ENCODE measurements around the gene GABBR2.
"Not testable (repeated sequence)": the region's sequence is repeated elsewhere in the genome, so short reads cannot be mapped to it uniquely, and the experiment has no call there.

GABBR2 gene

GRCh38 chr9:98272083-98272482, 436.7 kb downstream of the GABBR2 start:
- no peak for DNase-seq

GRCh38 chr9:98271479-98271878, 437.3 kb downstream of the GABBR2 start:
- DNase-seq, result no peak

- not testable (repeated sequence) for DNase-seq
Observed at GRCh38 chr9:98270284-98270683, 438.5 kb downstream of the GABBR2 start.

GRCh38 chr9:98269652-98270051, 439.1 kb downstream of the GABBR2 start:
- not testable (repeated sequence) for DNase-seq

- DNase-seq, result not testable (repeated sequence)
Observed at GRCh38 chr9:98267556-98267955, 441.2 kb downstream of the GABBR2 start.

- no peak for DNase-seq
Observed at GRCh38 chr9:98264516-98264915, 444.2 kb downstream of the GABBR2 start.

GRCh38 chr9:98263482-98264357, 445.0 kb downstream of the GABBR2 start:
- DNase-seq, result peak; percentile 85 to 87

GRCh38 chr9:98263080-98263479, 445.7 kb downstream of the GABBR2 start:
- no peak for DNase-seq

- DNase-seq, result no peak
Observed at GRCh38 chr9:98262056-98262455, 446.7 kb downstream of the GABBR2 start.

- DNase-seq, result no peak
Observed at GRCh38 chr9:98260635-98261034, 448.1 kb downstream of the GABBR2 start.

- no peak for DNase-seq
Observed at GRCh38 chr9:98259791-98260190, 448.9 kb downstream of the GABBR2 start.

GRCh38 chr9:98256756-98257155, 452.0 kb downstream of the GABBR2 start:
- peak; percentile 47 to 56 for DNase-seq

GRCh38 chr9:98255578-98256296, 453.0 kb downstream of the GABBR2 start, which contains the start of gene TBC1D2:
TBC1D2 (minus strand) TSS chr9:98255649; CDS start chr9:98255541, 108 bp downstream.
- peak; percentile 97 to 98 for DNase-seq

- DNase-seq, result no peak
Observed at GRCh38 chr9:98255061-98255577, 453.6 kb downstream of the GABBR2 start.

GRCh38 chr9:98254228-98255060, 454.3 kb downstream of the GABBR2 start:
- DNase-seq, result no peak

- DNase-seq, result no peak
Observed at GRCh38 chr9:98253565-98253964, 455.2 kb downstream of the GABBR2 start.

- DNase-seq, result no peak
Observed at GRCh38 chr9:98251551-98251950, 457.2 kb downstream of the GABBR2 start.

- no peak for DNase-seq
Observed at GRCh38 chr9:98249771-98250170, 459.0 kb downstream of the GABBR2 start.

- DNase-seq, result peak; percentile 10 to 73
Observed at GRCh38 chr9:98248737-98249474, 459.8 kb downstream of the GABBR2 start.

GRCh38 chr9:98247831-98248657, 460.7 kb downstream of the GABBR2 start:
- no peak for DNase-seq

GRCh38 chr9:98242426-98242825, 466.3 kb downstream of the GABBR2 start:
- no peak for DNase-seq

All from CD4-positive, alpha-beta T cell treated with Interleukin-4 for 1 hour (primary cell).